Posterior vena cava (tissue), 2 donors: ENCODE measurements around the gene GGNBP2. TPM values are rescaled to one million over a fixed set of nuclear protein-coding genes. Genes with fewer than 3 reads are reported as not detected.
A peak's percentile ranks its signal among the peaks of the same experiment; 100 is the strongest.

Source experiments
- DNase-seq: peaks from one replicate; pipeline ENCODE4 v3.0.0-alpha.2; 2020; ENCODE audit warnings: low spot score
- intact Hi-C, 2 donors: fragments of 100-400 bp; cut with DNase I; formaldehyde crosslinking; loops; one replicate each; pipeline versions ENCODE4 v1.14.1 to v1.14.2; 2022 to 2023
- total RNA-seq, 2 donors: library from RNA; stranded (reverse); fragmentation: NEBNext Ultra II Directional; extraction: Animal tissue kit (Norgen Biotek cat#: 25700); gene quantifications; one replicate each; pipeline ENCODE4 v1.2.1, GENCODE V29; 2021
- donor health status: DM: yes; HTN: yes; CAD: no.
- donor health status: DM: yes; HTN: yes; CAD: no.

GGNBP2 gene
- total RNA-seq, 2 donors from 2014 or later = 64.0 to 65.5 TPM

GRCh38 chr17:36512641-36513040 is 32.1 kb upstream of the GGNBP2 start:
- intact Hi-C loops = no loop called here
- no peak for DNase-seq

GRCh38 chr17:36514856-36515255 is 29.9 kb upstream of the GGNBP2 start:
- no peak for DNase-seq
- intact Hi-C loops = no loop called here

DNA sequence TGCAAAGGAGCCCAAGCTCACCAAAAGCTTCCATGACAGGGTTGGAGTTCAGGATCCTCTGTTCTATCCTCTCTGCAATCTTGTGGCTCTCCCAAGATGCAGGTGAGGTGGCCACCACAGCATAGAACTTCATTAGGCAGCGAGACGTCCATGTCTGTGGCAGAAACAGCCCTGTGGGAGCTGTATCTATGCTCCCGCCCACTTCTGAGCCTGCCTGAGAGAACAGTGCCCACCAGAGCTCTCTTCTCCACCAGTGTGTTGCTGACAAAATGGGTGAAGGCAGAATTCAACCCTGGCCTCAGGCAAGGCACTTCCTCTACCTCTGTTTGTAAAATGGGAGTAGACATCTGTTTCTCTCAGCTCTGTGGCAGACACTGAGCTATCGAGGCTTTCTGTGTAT is 28.9 kb upstream of the GGNBP2 start:
- intact Hi-C loops = no loop called here
- DNase-seq = no peak

GRCh38 chr17:36523113-36523512 is 21.6 kb upstream of the GGNBP2 start:
- DNase-seq = no peak
- intact Hi-C loops = no loop called here

DNA sequence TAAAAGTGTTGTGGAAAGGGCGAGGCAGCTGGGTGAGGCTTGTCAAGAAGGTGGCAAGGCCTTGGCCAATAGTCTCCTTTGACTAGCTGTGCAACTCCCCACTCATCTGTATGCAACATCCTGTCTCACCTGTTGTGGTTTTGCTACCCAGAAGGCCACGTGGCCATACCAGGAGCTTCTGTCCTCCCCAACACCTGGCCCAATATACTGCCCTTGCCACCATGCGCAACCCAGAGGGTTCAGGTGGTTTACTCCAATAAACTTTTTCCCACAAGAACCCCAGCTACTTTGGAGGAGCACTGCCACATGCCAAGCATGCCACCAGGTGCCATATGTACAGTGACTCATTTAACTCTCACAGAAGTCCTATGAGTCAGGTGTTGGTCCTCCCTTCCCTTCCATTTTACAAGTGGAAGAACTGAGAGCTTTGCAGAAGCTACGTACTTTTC is 20.3 kb upstream of the GGNBP2 start:
- no peak for DNase-seq
- intact Hi-C loops = no loop called here

DNA sequence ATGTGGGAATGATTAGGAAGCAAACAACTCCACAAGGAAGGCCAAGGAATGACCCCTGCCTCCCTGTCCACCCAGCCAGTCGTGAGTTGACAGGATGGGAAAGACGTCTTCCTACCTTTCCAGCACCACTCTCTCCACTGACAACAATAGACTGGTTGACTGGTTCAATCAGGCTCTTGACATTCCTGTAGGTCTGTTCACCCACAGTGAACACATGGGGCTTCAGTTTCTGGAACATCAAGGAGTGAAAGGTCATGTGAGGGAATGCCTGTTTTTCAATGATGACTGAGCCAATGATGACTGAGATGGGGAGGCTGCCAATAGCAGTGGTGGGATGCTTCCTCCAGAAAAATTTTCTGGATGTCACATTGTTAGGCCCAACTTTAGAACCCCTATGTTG is 19.6 kb upstream of the GGNBP2 start:
- intact Hi-C loops = no loop called here
- peak; percentile 24 for DNase-seq

GRCh38 chr17:36525888-36526287 is 18.8 kb upstream of the GGNBP2 start:
- intact Hi-C loops = no loop called here

DNA sequence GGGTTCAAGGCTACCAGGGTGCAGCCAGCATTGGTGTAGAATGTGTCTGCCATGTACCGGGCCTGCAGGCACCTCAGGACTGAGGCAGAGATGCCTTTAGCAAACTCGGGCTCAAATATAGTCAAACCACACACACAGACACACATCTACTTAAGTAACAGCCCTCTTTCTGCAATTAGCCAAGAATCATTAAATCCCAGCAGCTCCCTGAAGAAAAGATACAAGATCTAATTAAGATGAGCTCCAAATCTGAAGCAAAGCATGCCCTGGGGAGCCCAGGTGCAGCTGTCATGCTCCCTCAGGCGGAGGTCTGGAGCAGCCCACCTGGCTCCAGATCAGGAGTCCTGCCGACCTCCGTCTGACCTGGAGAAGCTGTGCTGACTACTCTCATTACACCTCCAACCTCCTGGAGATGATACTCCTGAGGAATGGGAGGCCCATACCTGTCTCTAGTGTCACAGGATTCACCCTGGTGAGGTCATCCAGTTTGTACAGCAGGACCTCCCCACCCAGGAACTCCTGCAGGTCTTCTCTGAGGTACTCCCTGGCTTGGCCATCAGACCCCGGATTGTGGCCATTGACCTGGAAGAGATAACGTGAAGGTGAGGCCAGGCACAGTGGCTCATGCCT is 17.0 kb upstream of the GGNBP2 start:
- intact Hi-C loops = no loop called here
- peak; percentile 73 for DNase-seq

More at GRCh38 chr17:36525888-36526287, 18.8 kb upstream of the GGNBP2 start:
- DNase-seq = no peak

DNA sequence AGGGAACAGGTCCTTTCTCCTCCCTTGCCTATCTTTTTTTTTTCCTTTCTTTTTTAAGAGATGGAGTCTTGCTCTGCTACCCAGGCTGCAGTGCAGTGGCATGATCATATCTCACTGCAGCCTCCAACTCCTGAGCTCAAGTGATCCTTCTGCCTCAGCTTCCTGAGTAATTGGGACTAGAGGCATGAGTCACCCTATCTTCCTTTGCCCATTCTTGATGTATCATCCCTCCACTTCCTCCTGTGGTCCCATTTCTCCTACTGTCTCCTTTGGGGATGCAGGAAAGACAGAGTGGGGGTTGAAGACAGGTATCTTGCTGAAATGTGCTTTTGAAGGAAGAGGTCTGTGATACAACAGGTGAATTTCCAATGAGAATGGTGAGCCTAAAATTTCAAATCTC is 15.6 kb upstream of the GGNBP2 start:
- intact Hi-C loops = no loop called here

DNA sequence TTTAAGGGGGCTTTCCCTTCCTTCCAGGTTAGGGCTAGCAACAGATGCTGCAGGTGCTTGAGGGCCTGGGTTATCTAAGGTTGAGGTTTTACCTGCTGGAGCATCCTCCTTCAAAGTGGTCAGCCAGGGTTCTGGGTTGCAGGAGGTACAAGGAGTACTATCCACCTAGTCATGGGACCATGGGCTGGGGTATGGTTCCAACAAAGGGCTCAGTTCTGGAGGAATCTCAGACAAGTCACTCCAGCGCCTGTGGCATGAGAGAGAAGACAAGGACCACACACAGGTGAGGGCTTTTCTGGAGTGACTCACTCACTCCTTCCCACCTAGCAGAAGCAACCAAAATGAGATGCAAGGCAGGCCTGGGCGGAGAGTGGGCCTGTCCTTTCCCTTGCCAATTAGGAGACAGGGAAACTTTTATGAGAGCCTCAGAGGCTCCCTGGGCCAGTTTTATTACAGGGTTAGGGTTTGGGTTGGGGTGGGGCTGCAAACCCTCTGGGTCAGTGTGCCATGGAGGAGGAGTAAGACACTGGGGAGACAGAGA is 12.2 kb upstream of the GGNBP2 start:
- DNase-seq = peak; percentile 42
- intact Hi-C loops = no loop called here

More for the DNA sequence above, 15.6 kb upstream of the GGNBP2 start:
- DNase-seq = peak; percentile 10

DNA sequence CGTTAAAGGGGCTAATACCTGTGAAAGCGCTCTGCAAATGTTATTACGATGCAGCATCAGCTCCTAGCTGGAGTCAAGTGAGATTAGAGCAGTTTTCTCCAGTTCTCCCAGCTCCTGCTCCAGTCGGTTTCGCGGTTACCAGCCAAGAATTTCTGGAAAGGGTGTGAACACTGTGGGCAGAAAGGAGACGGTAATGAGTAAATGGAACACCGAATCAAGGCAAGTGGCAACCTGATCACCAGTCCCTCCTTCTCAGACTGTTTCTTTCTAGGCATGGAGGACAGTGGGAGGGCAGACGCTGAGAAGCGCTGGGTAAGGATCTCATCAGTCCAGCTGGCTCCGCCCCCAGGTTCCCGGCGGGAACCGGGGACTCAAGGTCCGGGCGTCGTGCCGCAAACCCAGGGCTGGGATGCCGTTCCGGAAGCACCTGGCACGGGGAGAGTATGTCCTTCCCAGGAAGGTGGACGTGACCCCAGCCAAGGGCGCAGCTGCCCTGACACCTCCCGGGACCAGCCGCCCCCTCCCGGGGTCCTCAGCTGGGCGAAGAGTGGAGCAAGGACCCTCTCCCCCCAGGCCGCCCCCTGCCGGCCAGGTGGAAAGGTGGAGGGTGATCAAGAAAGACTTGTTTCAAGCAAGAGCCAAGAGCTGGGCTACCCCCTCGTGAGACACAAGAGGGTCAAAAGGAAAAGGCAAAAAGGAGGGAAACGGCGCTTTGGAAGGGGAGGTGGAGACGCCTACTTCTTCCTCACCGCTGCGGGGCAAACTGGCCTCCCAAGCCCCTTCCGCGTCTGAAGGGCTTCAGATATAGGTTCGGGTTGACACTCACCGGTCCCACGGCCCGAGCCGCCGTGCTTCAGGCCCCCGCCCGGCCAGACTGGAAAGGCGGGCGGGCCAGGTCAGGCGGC is 10.5 kb upstream of the GGNBP2 start:
- peak; percentile 86 for DNase-seq
- intact Hi-C loops = no loop called here

GRCh38 chr17:36534840-36535668 is 9.7 kb upstream of the GGNBP2 start, which contains the start of the genes MYO19 and PIGW:
TSS of gene MYO19 (minus strand) at chr17:36534868. CDS start at chr17:36532538, 2,330 bp downstream.
TSS of gene PIGW (plus strand) at chr17:36534987. CDS start at chr17:36537102, 2,115 bp downstream.
- intact Hi-C loops = no loop called here
- DNase-seq = peak; percentile 97

- intact Hi-C loops = no loop called here
- DNase-seq = no peak
Measured at GRCh38 chr17:36535669-36536081, 9.0 kb upstream of the GGNBP2 start.

GRCh38 chr17:36540696-36541095 is 4.0 kb upstream of the GGNBP2 start:
- intact Hi-C loops = no loop called here
- no peak for DNase-seq

- no peak for DNase-seq
- intact Hi-C loops = no loop called here
Measured at GRCh38 chr17:36542755-36543154, 2.0 kb upstream of the GGNBP2 start.

- intact Hi-C loops = no loop called here
- peak; percentile 84 for DNase-seq
Measured at GRCh38 chr17:36544044-36544306, 744 bp upstream of the GGNBP2 start.

- intact Hi-C loops = no loop called here
- no peak for DNase-seq
Measured at GRCh38 chr17:36545077-36545464, 352 bp downstream of the GGNBP2 start.

- intact Hi-C loops = no loop called here
Measured at GRCh38 chr17:36545465-36546417, 1.0 kb downstream of the GGNBP2 start.

More at GRCh38 chr17:36545465-36546417, 1.0 kb downstream of the GGNBP2 start:
- DNase-seq = peak; percentile 99
